HG02642 (cell line): Measurements from ENCODE around the gene ZBTB8A.
A peak's percentile ranks its signal among the peaks of the same experiment; 100 is the strongest.
"Not testable (repeated sequence)": the region's sequence is repeated elsewhere in the genome, so short reads cannot be mapped to it uniquely, and the experiment has no call there.

ENCODE experiments used
- ATAC-seq: cut with Tn5 transposase; IDR thresholded peaks from one replicate; pipeline ENCODE4 v1.9.1; 2021; ENCODE audit warnings: mild to moderate bottlenecking; ENCODE audit not compliant: unreplicated experiment, poor library complexity

ZBTB8A gene

GRCh38 chr1:32538887-32539583, at the start of gene ZBTB8A:
Gene ZBTB8A (plus strand): TSS chr1:32539427. CDS start chr1:32592932, 53,505 bp downstream.
- ATAC-seq, result no peak

GRCh38 chr1:32489774-32490454, 49.3 kb upstream of the ZBTB8A start:
- no peak for ATAC-seq

GRCh38 chr1:32491386-32491785, 47.8 kb upstream of the ZBTB8A start:
- ATAC-seq, result no peak

GRCh38 chr1:32494196-32494595, 45.0 kb upstream of the ZBTB8A start:
- no peak for ATAC-seq

- no peak for ATAC-seq
Measured at GRCh38 chr1:32494711-32495337, 44.4 kb upstream of the ZBTB8A start.

- no peak for ATAC-seq
Measured at GRCh38 chr1:32496127-32496526, 43.1 kb upstream of the ZBTB8A start.

- ATAC-seq, result no peak
Measured at GRCh38 chr1:32498751-32499150, 40.5 kb upstream of the ZBTB8A start.

- peak; percentile 70 for ATAC-seq
Measured at GRCh38 chr1:32500387-32501209, 38.6 kb upstream of the ZBTB8A start.

GRCh38 chr1:32501865-32502264, 37.4 kb upstream of the ZBTB8A start:
- no peak for ATAC-seq

GRCh38 chr1:32503153-32503552, 36.1 kb upstream of the ZBTB8A start:
- no peak for ATAC-seq

GRCh38 chr1:32507021-32507420, 32.2 kb upstream of the ZBTB8A start:
- ATAC-seq, result no peak

- no peak for ATAC-seq
Measured at GRCh38 chr1:32508761-32509160, 30.5 kb upstream of the ZBTB8A start.

GRCh38 chr1:32509939-32510338, 29.3 kb upstream of the ZBTB8A start:
- ATAC-seq, result no peak

- ATAC-seq, result no peak
Measured at GRCh38 chr1:32516402-32516801, 22.8 kb upstream of the ZBTB8A start.

GRCh38 chr1:32518976-32519375, 20.3 kb upstream of the ZBTB8A start:
- ATAC-seq, result no peak

GRCh38 chr1:32521165-32521564, 18.1 kb upstream of the ZBTB8A start:
- ATAC-seq, result no peak

GRCh38 chr1:32525053-32525452, 14.2 kb upstream of the ZBTB8A start:
- no peak for ATAC-seq

GRCh38 chr1:32525661-32526444, 13.4 kb upstream of the ZBTB8A start:
- ATAC-seq, result no peak

- not testable (repeated sequence) for ATAC-seq
Measured at GRCh38 chr1:32528550-32528949, 10.7 kb upstream of the ZBTB8A start.

- no peak for ATAC-seq
Measured at GRCh38 chr1:32533792-32534327, 5.4 kb upstream of the ZBTB8A start.
